IMR-90 (cell line): ENCODE results near the gene YEATS4. TPM values are rescaled to one million over a fixed set of nuclear protein-coding genes. Genes with fewer than 3 reads are reported as not detected.

Experiments used
- ATAC-seq: fragments of 200-7000 bp; cut with Tn5 transposase; 2 replicates; pipeline ENCODE4 v1.9.1; 2020; ENCODE audit warnings: low read depth, mild to moderate bottlenecking, moderate library complexity
- BruUV-seq: library from RNA; stranded (reverse); fragments of 400-500 nt; replicated peaks from 2 replicates; lab custom pipeline; 2021; lab: Mats Ljungman, UMichigan
- CTCF ChIA-PET: fragments of 300-600 bp; formaldehyde crosslinking; extraction: SDS; loops from one replicate; lab custom pipeline; 2021; ENCODE audit warnings: antibody characterized with exemption; lab: Yijun Ruan, JAX
- POLR2A ChIA-PET: fragments of 300-600 bp; sonication (Branson Sonifier 250); formaldehyde crosslinking; loops from one replicate; lab custom pipeline; 2022; ENCODE audit warnings: antibody characterized with exemption; ENCODE audit not compliant: unreplicated experiment; lab: Charles Lee
- DNase-seq: peaks from one replicate; pipeline ENCODE4 v3.0.0; 2013
- H2AFZ ChIP-seq: replicated peaks from 2 replicates; pipeline ENCODE3; 2013; ENCODE audit warnings: low read length, mild to moderate bottlenecking; ENCODE audit not compliant: poor library complexity
- H2AK5ac ChIP-seq: 2 replicates; pipeline ENCODE4 v1.6.1; 2013; ENCODE audit warnings: low read depth, low read length, inconsistent platforms
- H2AK9ac ChIP-seq: replicated peaks from 2 replicates; pipeline ENCODE3; 2013; ENCODE audit warnings: mild to moderate bottlenecking, low read depth, low read length, moderate library complexity; ENCODE audit not compliant: poor library complexity
- H2BK120ac ChIP-seq: 2 replicates; pipeline ENCODE4 v1.6.1; 2013; ENCODE audit warnings: low read depth, low read length, inconsistent platforms
- H2BK15ac ChIP-seq: 3 replicates; pipeline ENCODE4 v1.6.1; 2013; ENCODE audit warnings: low read depth, low read length, inconsistent platforms
- H2BK20ac ChIP-seq: 2 replicates; pipeline ENCODE4 v1.6.1; 2013; ENCODE audit warnings: low read depth, mild to moderate bottlenecking, inconsistent platforms, low read length, moderate library complexity
- H2BK5ac ChIP-seq: 2 replicates; pipeline ENCODE4 v1.6.1; 2013; ENCODE audit warnings: mild to moderate bottlenecking, low read depth, low read length, inconsistent platforms; ENCODE audit not compliant: poor library complexity, severe bottlenecking
- H3K14ac ChIP-seq: replicated peaks from 2 replicates; pipeline ENCODE4 v1.6.1; 2013; ENCODE audit warnings: low read depth, low read length, inconsistent platforms
- H3K18ac ChIP-seq: 2 replicates; pipeline ENCODE4 v1.6.1; 2013; ENCODE audit warnings: low read depth, low read length, control low read depth
- H3K23ac ChIP-seq: 2 replicates; pipeline ENCODE4 v1.6.1; 2013; ENCODE audit warnings: low read depth, low read length, inconsistent platforms
- H3K27ac ChIP-seq: 2 replicates; pipeline ENCODE4 v1.5.1; 2013; ENCODE audit warnings: mild to moderate bottlenecking, control low read depth, low read length; ENCODE audit not compliant: insufficient read depth
- H3K27me3 ChIP-seq: 2 replicates; pipeline ENCODE4 v1.6.1; 2013; ENCODE audit warnings: low read length; ENCODE audit not compliant: control insufficient read depth, insufficient read depth
- H3K36me3 ChIP-seq: 2 replicates; pipeline ENCODE4 v1.6.1; 2013; ENCODE audit warnings: low read length, mixed read lengths; ENCODE audit not compliant: control insufficient read depth, insufficient read depth
- H3K4ac ChIP-seq: 2 replicates; pipeline ENCODE4 v1.6.1; 2013; ENCODE audit warnings: low read depth, low read length, inconsistent platforms
- H3K4me1 ChIP-seq: 2 replicates; pipeline ENCODE4 v1.6.1; 2013; ENCODE audit warnings: low read length, mixed read lengths; ENCODE audit not compliant: control insufficient read depth, insufficient read depth
- H3K4me2 ChIP-seq: 2 replicates; pipeline ENCODE4 v1.6.1; 2013; ENCODE audit warnings: low read depth, mild to moderate bottlenecking, control low read depth, low read length, moderate library complexity
- H3K4me3 ChIP-seq: 2 replicates; pipeline ENCODE4 v1.5.1; 2013; ENCODE audit warnings: low read depth, mild to moderate bottlenecking, control low read depth, low read length, moderate library complexity; ENCODE audit not compliant: insufficient read depth
- H3K56ac ChIP-seq: 2 replicates; pipeline ENCODE4 v1.6.1; 2013; ENCODE audit warnings: low read length, inconsistent platforms; ENCODE audit not compliant: insufficient read depth; ENCODE audit errors: extremely low read depth
- H3K79me1 ChIP-seq, 2 experiments: 2 replicates each; pipeline ENCODE4 v1.6.1; 2013; ENCODE audit warnings: low read length in 2 of 2, inconsistent platforms in 1 of 2, low read depth in 1 of 2
- H3K9ac ChIP-seq: 2 replicates; pipeline ENCODE4 v1.6.1; 2013; ENCODE audit warnings: low read depth, low read length, control low read depth
- H3K9me1 ChIP-seq: 2 replicates; pipeline ENCODE4 v1.6.1; 2013; ENCODE audit warnings: low read length, inconsistent platforms; ENCODE audit not compliant: insufficient read depth
- H3K9me3 ChIP-seq: 2 replicates; pipeline ENCODE4 v1.6.1; 2013; ENCODE audit warnings: low read length; ENCODE audit not compliant: control insufficient read depth, insufficient read depth
- H4K20me1 ChIP-seq: 2 replicates; pipeline ENCODE4 v1.6.1; 2013; ENCODE audit warnings: low read length, inconsistent platforms; ENCODE audit not compliant: insufficient read depth
- H4K5ac ChIP-seq: 2 replicates; pipeline ENCODE4 v1.6.1; 2013; ENCODE audit warnings: mild to moderate bottlenecking, low read depth, low read length, control low read depth
- H4K8ac ChIP-seq, 2 experiments: 2 replicates each; pipeline ENCODE4 v1.6.1; 2013; ENCODE audit warnings: low read depth in 2 of 2, low read length in 2 of 2, control low read depth in 1 of 2, inconsistent platforms in 1 of 2
- H4K91ac ChIP-seq: 2 replicates; pipeline ENCODE4 v1.6.1; 2013; ENCODE audit warnings: low read depth, low read length, inconsistent platforms; ENCODE audit not compliant: insufficient read depth
- BHLHE40 ChIP-seq: fragments of 150-350 bp; IDR thresholded peaks from 2 replicates; pipeline ENCODE4 v1.6.1; 2016; ENCODE audit warnings: mild to moderate bottlenecking, low read depth, low read length
- CEBPB ChIP-seq: IDR thresholded peaks from 2 replicates; pipeline ENCODE4 v1.6.1; 2012; ENCODE audit warnings: low read depth, low read length, improper control_type of control experiment
- CHD1 ChIP-seq: IDR thresholded peaks from 2 replicates; pipeline ENCODE4 v1.6.1; 2012; ENCODE audit warnings: low read depth, low read length, improper control_type of control experiment
- FOS ChIP-seq: fragments of 150-350 bp; IDR thresholded peaks from 2 replicates; pipeline ENCODE4 v1.6.1; 2016; ENCODE audit warnings: low read depth, low read length
- MAFK ChIP-seq: IDR thresholded peaks from 2 replicates; pipeline ENCODE4 v1.6.1; 2012; ENCODE audit warnings: low read depth, low read length, improper control_type of control experiment
- MAZ ChIP-seq: IDR thresholded peaks from 2 replicates; pipeline ENCODE4 v1.6.1; 2012; ENCODE audit warnings: low read depth, mild to moderate bottlenecking, low read length, improper control_type of control experiment, moderate library complexity, borderline replicate concordance
- MXI1 ChIP-seq: IDR thresholded peaks from 2 replicates; pipeline ENCODE4 v1.6.1; 2012; ENCODE audit warnings: low read depth, mild to moderate bottlenecking, low read length, moderate library complexity, borderline replicate concordance
- POLR2A ChIP-seq: IDR thresholded peaks from 2 replicates; pipeline ENCODE4 v1.6.1; 2012; ENCODE audit warnings: mild to moderate bottlenecking, low read depth, low read length
- RAD21 ChIP-seq: IDR thresholded peaks from 2 replicates; pipeline ENCODE4 v1.6.1; 2012; ENCODE audit warnings: low read length, improper control_type of control experiment
- RCOR1 ChIP-seq: IDR thresholded peaks from 2 replicates; pipeline ENCODE4 v1.6.1; 2012; ENCODE audit warnings: mild to moderate bottlenecking, low read length, improper control_type of control experiment; ENCODE audit not compliant: insufficient replicate concordance
- RFX5 ChIP-seq: IDR thresholded peaks from 2 replicates; pipeline ENCODE4 v1.8.0; 2012; ENCODE audit warnings: low read depth, mild to moderate bottlenecking, low read length, moderate library complexity
- SMC3 ChIP-seq: fragments of 150-350 bp; IDR thresholded peaks from 2 replicates; pipeline ENCODE4 v1.6.1; 2016; ENCODE audit warnings: low read depth, mild to moderate bottlenecking, antibody characterized with exemption, low read length, moderate library complexity
- WGBS, 2 experiments: methylation state at CpG; one replicate each; pipeline versions ENCODE4 v1.1.5 to v1.1.7; 2013; ENCODE audit warnings: missing lambda C conversion rate in 2 of 2; ENCODE audit not compliant: insufficient read length in 1 of 2; ENCODE audit errors: extremely low coverage in 2 of 2; 5-methylcytosine and 5-hydroxymethylcytosine counted together
- dilution Hi-C: fragments of 300-500 bp; cut with HindIII; formaldehyde crosslinking; loops from one replicate; pipeline ENCODE4 v1.14.3; 2018; ENCODE audit warnings: low sequenced_read_pairs; ENCODE audit not compliant: unreplicated experiment
- in situ Hi-C: fragments of 300-500 bp; cut with MboI; formaldehyde crosslinking; loops from 3 replicates; pipeline ENCODE4 v1.14.3; 2019; ENCODE audit warnings: low sequenced_read_pairs, inconsistent platforms, mixed read lengths
- intact Hi-C: fragments of 100-400 bp; cut with micrococcal nuclease; formaldehyde crosslinking; loops from 2 replicates; pipeline ENCODE4 v1.10.0; 2022
- polyA plus RNA-seq, 3 experiments: library from polyadenylated mRNA; depleted of rRNA; stranded (reverse); fragments of >200 nt; gene quantifications; 2 replicates each; pipeline ENCODE4 v1.2.3, GENCODE V29; 2012; ENCODE audit warnings: low replicate concordance in 1 of 3
- total RNA-seq: library from RNA; depleted of rRNA; stranded (reverse); fragments of >200 nt; gene quantifications from 2 replicates; pipeline ENCODE4 v1.2.3, GENCODE V29; 2012
- TF ChIP-seq, protein P1 (sequence below): conservative IDR thresholded peaks from 2 replicates; pipeline ENCODE4 v1.5.1; 2012; ENCODE audit warnings: mild to moderate bottlenecking, low read depth, low read length, improper control_type of control experiment
- TF ChIP-seq, protein P2 (sequence below): fragments of 150-350 bp; IDR thresholded peaks from 2 replicates; pipeline ENCODE4 v1.6.1; 2016; ENCODE audit warnings: low read depth, mild to moderate bottlenecking, low read length, moderate library complexity, borderline replicate concordance
- TF ChIP-seq, protein P3 (sequence below): fragments of 150-350 bp; IDR thresholded peaks from 2 replicates; pipeline ENCODE4 v1.6.1; 2017; ENCODE audit warnings: mild to moderate bottlenecking, antibody characterized with exemption, low read length, low read depth

The YEATS4 gene
- total and polyA plus RNA-seq, 2 of the 4 experiments (the other 2 are of a cell fraction) = 6.9 to 15.1 TPM

DNA sequence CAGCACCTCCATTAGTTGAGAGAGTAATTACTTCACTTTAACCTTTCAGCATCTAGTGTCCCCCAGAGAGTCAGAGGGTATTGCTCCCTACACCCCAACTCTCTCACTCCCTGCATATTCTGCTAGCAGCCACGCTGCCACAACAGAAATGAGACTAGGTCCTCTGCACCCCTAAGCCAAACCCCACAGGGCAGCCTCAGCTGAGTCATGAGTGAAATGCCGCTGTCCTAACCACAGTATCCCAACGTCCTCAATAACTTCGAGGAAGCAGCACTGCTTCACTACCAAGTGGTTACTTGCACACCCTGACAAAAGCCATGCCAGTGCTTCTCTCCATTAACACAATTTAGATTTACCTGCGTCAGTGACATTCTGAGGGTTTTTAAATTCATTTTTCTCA, 18.2 kb upstream of the YEATS4 start:
- no peak overlapping the region for H4K5ac ChIP-seq
- H3K23ac ChIP-seq = no peak overlapping the region
- no peak overlapping the region for H4K91ac ChIP-seq
- no peak for TF ChIP-seq MAZ
- TF ChIP-seq RFX5 = no peak
- TF ChIP-seq CEBPB = no peak
- TF ChIP-seq MXI1 = no peak
- TF ChIP-seq RAD21 = no peak
- TF ChIP-seq CHD1 = no peak
- TF ChIP-seq, protein P1, sequence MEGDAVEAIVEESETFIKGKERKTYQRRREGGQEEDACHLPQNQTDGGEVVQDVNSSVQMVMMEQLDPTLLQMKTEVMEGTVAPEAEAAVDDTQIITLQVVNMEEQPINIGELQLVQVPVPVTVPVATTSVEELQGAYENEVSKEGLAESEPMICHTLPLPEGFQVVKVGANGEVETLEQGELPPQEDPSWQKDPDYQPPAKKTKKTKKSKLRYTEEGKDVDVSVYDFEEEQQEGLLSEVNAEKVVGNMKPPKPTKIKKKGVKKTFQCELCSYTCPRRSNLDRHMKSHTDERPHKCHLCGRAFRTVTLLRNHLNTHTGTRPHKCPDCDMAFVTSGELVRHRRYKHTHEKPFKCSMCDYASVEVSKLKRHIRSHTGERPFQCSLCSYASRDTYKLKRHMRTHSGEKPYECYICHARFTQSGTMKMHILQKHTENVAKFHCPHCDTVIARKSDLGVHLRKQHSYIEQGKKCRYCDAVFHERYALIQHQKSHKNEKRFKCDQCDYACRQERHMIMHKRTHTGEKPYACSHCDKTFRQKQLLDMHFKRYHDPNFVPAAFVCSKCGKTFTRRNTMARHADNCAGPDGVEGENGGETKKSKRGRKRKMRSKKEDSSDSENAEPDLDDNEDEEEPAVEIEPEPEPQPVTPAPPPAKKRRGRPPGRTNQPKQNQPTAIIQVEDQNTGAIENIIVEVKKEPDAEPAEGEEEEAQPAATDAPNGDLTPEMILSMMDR = no peak
- TF ChIP-seq, protein P2, sequence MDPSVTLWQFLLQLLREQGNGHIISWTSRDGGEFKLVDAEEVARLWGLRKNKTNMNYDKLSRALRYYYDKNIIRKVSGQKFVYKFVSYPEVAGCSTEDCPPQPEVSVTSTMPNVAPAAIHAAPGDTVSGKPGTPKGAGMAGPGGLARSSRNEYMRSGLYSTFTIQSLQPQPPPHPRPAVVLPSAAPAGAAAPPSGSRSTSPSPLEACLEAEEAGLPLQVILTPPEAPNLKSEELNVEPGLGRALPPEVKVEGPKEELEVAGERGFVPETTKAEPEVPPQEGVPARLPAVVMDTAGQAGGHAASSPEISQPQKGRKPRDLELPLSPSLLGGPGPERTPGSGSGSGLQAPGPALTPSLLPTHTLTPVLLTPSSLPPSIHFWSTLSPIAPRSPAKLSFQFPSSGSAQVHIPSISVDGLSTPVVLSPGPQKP = no peak
- TF ChIP-seq BHLHE40 = no peak
- no peak for TF ChIP-seq MAFK
- TF ChIP-seq POLR2A = no peak
- TF ChIP-seq RCOR1 = no peak
- TF ChIP-seq, protein P3, sequence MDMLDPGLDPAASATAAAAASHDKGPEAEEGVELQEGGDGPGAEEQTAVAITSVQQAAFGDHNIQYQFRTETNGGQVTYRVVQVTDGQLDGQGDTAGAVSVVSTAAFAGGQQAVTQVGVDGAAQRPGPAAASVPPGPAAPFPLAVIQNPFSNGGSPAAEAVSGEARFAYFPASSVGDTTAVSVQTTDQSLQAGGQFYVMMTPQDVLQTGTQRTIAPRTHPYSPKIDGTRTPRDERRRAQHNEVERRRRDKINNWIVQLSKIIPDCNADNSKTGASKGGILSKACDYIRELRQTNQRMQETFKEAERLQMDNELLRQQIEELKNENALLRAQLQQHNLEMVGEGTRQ = no peak
- TF ChIP-seq SMC3 = no peak
- TF ChIP-seq FOS = no peak
- H3K79me1 ChIP-seq = no peaks in the 10 kb centered on the region
- intact Hi-C loops = no loop called here
- no peak overlapping the region for H3K9ac ChIP-seq
- in situ Hi-C loops = loop anchor here (25.0 kb wide), 1 partner anchor 396 kb away; the partner anchor contains the start of gene RAB3IP
- H4K20me1 ChIP-seq = no peaks in the 10 kb centered on the region
- H3K4me1 ChIP-seq = no peaks in the 10 kb centered on the region
- dilution Hi-C loops = no loop called here
- no peaks in the 10 kb centered on the region for H3K36me3 ChIP-seq
- BruUV-seq = no TSS peak
- no peak overlapping the region for H2BK20ac ChIP-seq
- H2BK5ac ChIP-seq = no peak overlapping the region
- 47% methylated on average over 3 of the region's 5 CpGs; no CpG with 5 or more reads in 1 of the 2 experiments for WGBS, 2 experiments
- H3K56ac ChIP-seq = no peak overlapping the region
- no peak overlapping the region for H3K4me3 ChIP-seq
- ChIA-PET POLR2A (no interaction called here), CTCF (no interaction called here)
- H3K4me2 ChIP-seq = no peak overlapping the region
- H2BK120ac ChIP-seq = no peak overlapping the region
- H2AFZ ChIP-seq = no peak overlapping the region
- H2AK9ac ChIP-seq = no peak overlapping the region
- no peak overlapping the region for H2BK15ac ChIP-seq
- H2AK5ac ChIP-seq = no peak overlapping the region
- no peaks in the 10 kb centered on the region for H3K9me1 ChIP-seq
- no peak overlapping the region for H4K8ac ChIP-seq
- H3K27ac ChIP-seq = no peak overlapping the region
- no peak overlapping the region for H3K14ac ChIP-seq
- H3K27me3 ChIP-seq = peaks cover 32% of the 10 kb centered on the region
- no peaks in the 10 kb centered on the region for H3K9me3 ChIP-seq
- H3K18ac ChIP-seq = no peak overlapping the region
- H3K4ac ChIP-seq = no peak overlapping the region
- DNase-seq (no peak), ATAC-seq (no peak)
